Neural progenitor cell (in vitro differentiated cells): Measurements from ENCODE around the gene PNMA6E. TPM values are rescaled to one million over a fixed set of nuclear protein-coding genes. Genes with fewer than 3 reads are reported as not detected.

Experiments
- DNase-seq: peaks from one replicate; pipeline ENCODE4 v3.0.0-alpha.2; 2016; ENCODE audit warnings: low spot score
- H2AFZ ChIP-seq: fragments of 200-600 bp; sonication (generic); replicated peaks from 2 replicates; pipeline ENCODE4 v1.6.1; 2016; ENCODE audit warnings: antibody characterized with exemption
- H3F3A ChIP-seq: fragments of 200-600 bp; sonication (generic); 2 replicates; pipeline ENCODE4 v1.6.1; 2016; ENCODE audit warnings: antibody characterized with exemption, low read depth
- H3K27ac ChIP-seq: fragments of 200-600 bp; sonication (generic); 2 replicates; pipeline ENCODE4 v1.5.1; 2016; ENCODE audit warnings: mild to moderate bottlenecking
- H3K27me3 ChIP-seq: fragments of 200-600 bp; sonication (generic); 2 replicates; pipeline ENCODE4 v1.6.1; 2016; ENCODE audit warnings: mild to moderate bottlenecking, moderate library complexity
- H3K36me3 ChIP-seq: fragments of 200-600 bp; sonication (generic); 2 replicates; pipeline ENCODE4 v1.5.1; 2016
- H3K4me1 ChIP-seq: fragments of 200-600 bp; sonication (generic); 2 replicates; pipeline ENCODE4 v1.6.1; 2016; ENCODE audit warnings: mixed run types
- H3K4me2 ChIP-seq: fragments of 200-600 bp; sonication (generic); 2 replicates; pipeline ENCODE4 v1.6.1; 2016
- H3K4me3 ChIP-seq: fragments of 200-600 bp; sonication (generic); 2 replicates; pipeline ENCODE4 v1.5.1; 2016
- H3K79me2 ChIP-seq: fragments of 200-600 bp; sonication (generic); 2 replicates; pipeline ENCODE4 v1.6.1; 2016; ENCODE audit warnings: low read depth
- H3K9ac ChIP-seq: fragments of 200-600 bp; sonication (generic); 2 replicates; pipeline ENCODE4 v1.6.1; 2016
- H3K9me3 ChIP-seq: fragments of 200-600 bp; sonication (generic); 2 replicates; pipeline ENCODE4 v1.5.1; 2016; ENCODE audit warnings: low read depth
- H4K20me1 ChIP-seq: fragments of 200-600 bp; sonication (generic); 2 replicates; pipeline ENCODE4 v1.6.1; 2016; ENCODE audit warnings: low read depth
- H3K27ac Mint-ChIP-seq: 3 replicates; pipeline ENCODE4 v1.8.0; 2021; ENCODE audit warnings: mixed read lengths
- H3K27me3 Mint-ChIP-seq: 2 replicates; pipeline ENCODE4 v1.8.0; 2022; ENCODE audit warnings: low read depth, mild to moderate bottlenecking, inconsistent platforms, moderate library complexity, mixed read lengths; ENCODE audit not compliant: insufficient read depth
- H3K36me3 Mint-ChIP-seq: 3 replicates; pipeline ENCODE4 v1.8.0; 2021; ENCODE audit warnings: mixed read lengths
- H3K4me1 Mint-ChIP-seq: 3 replicates; pipeline ENCODE4 v1.8.0; 2021; ENCODE audit warnings: mixed read lengths
- H3K4me3 Mint-ChIP-seq: 3 replicates; pipeline ENCODE4 v1.8.0; 2021; ENCODE audit warnings: mild to moderate bottlenecking, moderate library complexity, mixed read lengths
- H3K9me3 Mint-ChIP-seq: 3 replicates; pipeline ENCODE4 v1.8.0; 2020; ENCODE audit warnings: mixed read lengths
- CTCF ChIP-seq: fragments of 200-600 bp; sonication (generic); IDR thresholded peaks from 2 replicates; pipeline ENCODE4 v1.5.1; 2017; ENCODE audit warnings: antibody characterized with exemption, mild to moderate bottlenecking
- EZH2 ChIP-seq: fragments of 200-600 bp; sonication (generic); IDR thresholded peaks from 2 replicates; pipeline ENCODE4 v1.6.1; 2017; ENCODE audit warnings: antibody characterized with exemption, mild to moderate bottlenecking, moderate library complexity
- EZH2phosphoT487 ChIP-seq: fragments of 200-600 bp; sonication (generic); IDR thresholded peaks from 2 replicates; pipeline ENCODE4 v1.6.1; 2017; ENCODE audit warnings: antibody characterized with exemption
- total RNA-seq: library from RNA; depleted of rRNA; stranded (reverse); fragments of >200 nt; gene quantifications from 2 replicates; pipeline ENCODE4 v1.2.3, GENCODE V29; 2015; ENCODE audit warnings: low replicate concordance

The PNMA6E gene
- total RNA-seq, 1 donor from 2014 or later = not detected

DNA sequence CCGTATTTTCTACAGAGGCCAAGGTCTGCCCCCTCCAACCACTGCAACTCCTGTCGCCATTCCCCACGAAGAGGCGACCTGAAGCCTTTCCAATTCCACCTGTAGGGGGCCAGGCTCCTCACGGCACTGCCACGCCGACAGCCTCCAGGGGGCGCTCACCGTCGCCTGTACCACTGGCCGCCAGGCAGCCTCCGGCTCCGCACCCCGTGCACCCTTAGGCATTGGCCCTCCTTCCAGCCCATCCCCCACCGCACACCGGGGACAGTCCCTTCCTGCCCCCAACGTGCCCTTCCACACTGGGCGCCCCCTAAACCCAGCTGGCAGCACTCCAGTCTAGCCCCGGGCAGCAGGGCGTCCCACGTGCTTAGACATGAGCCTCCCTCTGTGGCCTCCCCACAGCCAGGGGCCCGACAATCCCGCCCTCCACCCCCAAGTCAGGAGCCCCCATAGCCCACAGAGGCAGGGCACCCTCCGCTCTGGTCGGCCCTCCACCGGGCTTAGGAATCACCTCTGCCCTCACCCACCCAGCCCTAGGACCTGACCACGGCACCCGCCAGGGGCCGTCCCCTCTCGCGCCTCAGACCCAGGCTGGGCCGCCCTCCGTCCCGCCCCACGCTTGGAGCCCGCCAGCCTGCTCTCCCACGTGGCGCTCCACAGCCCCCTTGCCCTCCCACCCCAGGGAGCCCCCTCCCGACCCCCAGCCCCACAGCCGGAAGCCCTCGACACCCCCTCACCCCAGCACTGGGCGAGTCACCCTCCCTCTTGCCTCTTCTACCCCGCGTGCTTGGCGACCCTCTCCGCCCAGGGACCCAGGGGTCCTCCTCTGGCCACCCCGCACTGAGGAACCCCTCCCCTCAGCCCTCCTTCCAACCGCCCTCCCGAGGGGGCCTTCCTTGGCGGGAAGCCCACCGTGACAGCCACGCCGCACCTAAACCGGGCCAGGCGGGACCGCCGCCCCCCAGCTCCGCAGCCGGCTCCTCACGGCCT is 711 bp downstream of the PNMA6E start:
- Histone ChIP-seq H3K9ac (no peak overlapping the region), H3K4me2 (no peak overlapping the region), H3K4me3 (no peak overlapping the region), H4K20me1 (no peaks in the 10 kb centered on the region), H3K4me1 (no peaks in the 10 kb centered on the region), H3K9me3 (no peaks in the 10 kb centered on the region), H3K79me2 (no peaks in the 10 kb centered on the region), H3K27ac (no peak overlapping the region), H3F3A (no peaks in the 10 kb centered on the region), H3K27me3 (no peaks in the 10 kb centered on the region), H3K36me3 (no peaks in the 10 kb centered on the region), H2AFZ (no peak overlapping the region)
- Mint-ChIP-seq H3K9me3 (peaks cover 32% of the 10 kb centered on the region), H3K4me3 (no peak overlapping the region), H3K36me3 (no peaks in the 10 kb centered on the region), H3K4me1 (no peaks in the 10 kb centered on the region), H3K27me3 (peaks cover 4% of the 10 kb centered on the region), H3K27ac (no peak overlapping the region)
- peak; percentile 69 for TF ChIP-seq CTCF
- no peak for TF ChIP-seq EZH2phosphoT487
- no peak for TF ChIP-seq EZH2
- DNase-seq = peak; percentile 67

DNA sequence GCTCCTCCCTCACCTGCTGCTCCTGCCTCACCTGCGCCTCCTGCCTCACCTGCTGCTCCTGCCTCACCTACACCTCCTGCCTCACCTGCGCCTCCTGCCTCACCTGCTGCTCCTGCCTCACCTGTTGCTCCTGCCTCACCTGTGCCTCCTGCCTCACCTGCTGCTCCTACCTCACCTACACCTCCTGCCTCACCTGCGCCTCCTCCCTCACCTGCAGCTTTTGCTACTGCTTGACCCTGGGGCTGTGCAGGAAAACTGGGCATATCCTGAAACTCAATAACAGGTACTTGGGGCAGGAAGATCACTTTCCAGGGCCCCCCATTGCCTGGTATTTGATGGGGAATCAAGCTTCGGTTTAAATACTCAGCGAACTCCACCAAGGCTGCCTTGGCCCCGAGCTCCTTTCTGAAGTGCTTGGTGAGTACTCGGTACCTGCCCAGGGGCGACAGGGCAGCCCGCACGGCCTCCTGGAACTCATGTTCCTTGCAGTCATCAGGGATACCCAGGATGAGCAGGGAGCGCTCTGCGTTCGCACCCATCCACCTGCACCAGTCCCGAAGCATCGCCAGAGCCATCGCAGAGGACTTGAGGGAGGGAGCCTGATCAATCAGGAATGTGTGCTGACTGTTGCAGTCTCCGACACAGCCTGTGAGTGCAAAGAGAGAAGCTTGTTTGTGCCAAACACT is 2.7 kb downstream of the PNMA6E start:
- TF ChIP-seq CTCF (no peak), EZH2 (no peak), EZH2phosphoT487 (no peak)
- peaks cover 10% of the 10 kb centered on the region for H3K4me1 Mint-ChIP-seq
- Histone ChIP-seq H3K9ac (no peak overlapping the region), H3F3A (no peaks in the 10 kb centered on the region), H2AFZ (no peak overlapping the region), H3K36me3 (no peaks in the 10 kb centered on the region), H3K79me2 (no peaks in the 10 kb centered on the region), H3K27me3 (no peaks in the 10 kb centered on the region), H3K27ac (no peak overlapping the region), H3K9me3 (no peaks in the 10 kb centered on the region), H4K20me1 (no peaks in the 10 kb centered on the region), H3K4me3 (no peak overlapping the region), H3K4me2 (no peak overlapping the region), H3K4me1 (no peaks in the 10 kb centered on the region)
- no peak overlapping the region for H3K4me3 Mint-ChIP-seq
- peaks cover 6% of the 10 kb centered on the region for H3K27me3 Mint-ChIP-seq
- DNase-seq = no peak
- H3K27ac Mint-ChIP-seq = no peak overlapping the region
- H3K36me3 Mint-ChIP-seq = no peaks in the 10 kb centered on the region
- H3K9me3 Mint-ChIP-seq = peaks cover 36% of the 10 kb centered on the region

DNA sequence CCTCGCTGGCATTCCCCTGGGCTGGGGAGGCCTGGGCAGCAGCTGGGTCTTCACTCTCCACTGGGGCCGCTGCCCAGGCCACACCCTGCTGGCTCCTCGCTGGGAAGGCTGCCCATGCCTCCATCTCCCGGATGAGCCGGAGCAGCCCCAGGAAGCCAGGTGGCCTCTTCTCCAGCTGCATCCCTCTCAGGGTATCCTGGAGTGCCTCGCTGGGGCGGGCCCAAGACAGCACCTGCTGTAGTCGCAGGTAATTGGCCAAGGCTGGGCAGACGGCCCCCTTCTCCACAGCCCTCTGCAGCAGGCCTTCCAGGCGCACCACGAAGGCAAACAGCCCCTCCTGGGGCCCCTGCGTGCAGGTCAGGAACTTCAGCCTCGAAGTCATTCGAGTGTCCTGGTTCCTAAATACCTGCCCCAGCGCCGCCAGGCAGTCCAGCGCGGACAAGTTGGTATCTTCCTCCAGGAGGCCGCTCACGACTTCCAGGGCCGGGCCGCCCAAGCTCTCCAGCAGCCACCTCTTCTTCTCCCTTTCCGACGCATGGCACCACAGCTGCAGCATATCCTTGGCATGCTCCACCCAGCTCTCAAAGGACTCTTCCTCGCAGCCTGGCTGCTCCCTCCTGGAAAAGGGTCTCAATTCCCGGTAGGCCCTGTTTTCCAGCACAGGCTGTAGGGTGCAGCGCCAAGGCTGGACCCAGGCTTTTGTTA is 3.7 kb downstream of the PNMA6E start:
- TF ChIP-seq EZH2phosphoT487 (no peak), EZH2 (no peak), CTCF (no peak)
- no peaks in the 10 kb centered on the region for H4K20me1 ChIP-seq
- Mint-ChIP-seq H3K4me1 (peaks cover 10% of the 10 kb centered on the region), H3K4me3 (no peak overlapping the region), H3K27ac (no peak overlapping the region), H3K36me3 (no peaks in the 10 kb centered on the region), H3K27me3 (peaks cover 6% of the 10 kb centered on the region), H3K9me3 (peaks cover 34% of the 10 kb centered on the region)
- H3K9ac ChIP-seq = no peak overlapping the region
- no peak overlapping the region for H3K27ac ChIP-seq
- no peak overlapping the region for H3K4me3 ChIP-seq
- no peaks in the 10 kb centered on the region for H3F3A ChIP-seq
- H3K79me2 ChIP-seq = no peaks in the 10 kb centered on the region
- H3K36me3 ChIP-seq = no peaks in the 10 kb centered on the region
- no peak overlapping the region for H3K4me2 ChIP-seq
- no peaks in the 10 kb centered on the region for H3K9me3 ChIP-seq
- H2AFZ ChIP-seq = no peak overlapping the region
- H3K4me1 ChIP-seq = no peaks in the 10 kb centered on the region
- DNase-seq = no peak
- no peaks in the 10 kb centered on the region for H3K27me3 ChIP-seq
